HCT116 (cell line): ENCODE data around the gene CREBBP. TPM values are rescaled to one million over a fixed set of nuclear protein-coding genes. Genes with fewer than 3 reads are reported as not detected.

Experiments used
- ATAC-seq: fragments of 200-7000 bp; cut with Tn5 transposase; 2 replicates; pipeline ENCODE4 v1.9.1; 2020; ENCODE audit warnings: mild to moderate bottlenecking, moderate library complexity
- BruUV-seq: library from RNA; stranded (reverse); fragments of 400-500 nt; replicated peaks from 2 replicates; lab custom pipeline; 2021; lab: Mats Ljungman, UMichigan
- CTCF ChIA-PET: fragments of 300-600 bp; sonication (Branson Sonifier 250); formaldehyde crosslinking; loops from one replicate; lab custom pipeline; 2021; ENCODE audit warnings: antibody characterized with exemption; lab: Charles Lee
- POLR2A ChIA-PET: fragments of 300-600, 350-600 bp; sonication (Branson Sonifier 250); formaldehyde crosslinking; loops from one replicate; lab custom pipeline; 2021; ENCODE audit warnings: antibody characterized with exemption; lab: Charles Lee
- RAD21 ChIA-PET, 2 experiments: fragments of 300-600 bp; sonication (Branson Sonifier 250); formaldehyde crosslinking; loops; one replicate each; lab custom pipeline; 2023; ENCODE audit warnings: low total read pairs in 2 of 2; ENCODE audit not compliant: uncharacterized antibody in 2 of 2, unreplicated experiment in 2 of 2, low non-redundant PET in 1 of 2; lab: Charles Lee
- DNase-seq: peaks from one replicate; pipeline ENCODE4 v3.0.0-alpha.2; 2010; ENCODE audit warnings: low read depth, low spot score
- H2AFZ ChIP-seq: fragments of 200-600 bp; shearing (Covaris generic), sonication (generic); 2 replicates; pipeline ENCODE4 v1.6.1; 2017; ENCODE audit warnings: low read depth, mixed run types, mixed read lengths, antibody characterized with exemption, low read length; ENCODE audit not compliant: poor library complexity, severe bottlenecking
- H3K27ac ChIP-seq: 2 replicates; pipeline ENCODE4 v1.5.1; 2012; ENCODE audit warnings: low read depth, low read length
- H3K27me3 ChIP-seq: fragments of 200-600 bp; sonication (generic); 2 replicates; pipeline ENCODE4 v1.6.1; 2016; ENCODE audit warnings: mixed run types, low read length, mixed read lengths; ENCODE audit not compliant: insufficient read depth
- H3K36me3 ChIP-seq, 2 experiments: fragments of 200-500 bp in 1 of 2; fragments of 200-600 bp in 1 of 2; sonication (Bioruptor generic) in 1 of 2; sonication (generic) in 1 of 2; 2 replicates each; pipeline versions ENCODE4 v1.5.1 to v1.6.1; 2014 to 2016; ENCODE audit warnings: low read length in 2 of 2, inconsistent platforms in 1 of 2, mixed read lengths in 1 of 2, mixed run types in 1 of 2; ENCODE audit not compliant: insufficient read depth in 2 of 2, control insufficient read depth in 1 of 2
- H3K4me1 ChIP-seq, 2 experiments: fragments of 200-600 bp in 1 of 2; sonication (generic) in 1 of 2; 2 replicates each; pipeline versions ENCODE4 v1.5.1 to v1.6.1; 2012 to 2017; ENCODE audit warnings: low read length in 2 of 2, inconsistent platforms in 1 of 2, mild to moderate bottlenecking in 1 of 2, mixed read lengths in 1 of 2, mixed run types in 1 of 2, moderate library complexity in 1 of 2; ENCODE audit not compliant: insufficient read depth in 2 of 2, control insufficient read depth in 1 of 2
- H3K4me2 ChIP-seq: fragments of 200-600 bp; sonication (generic); 2 replicates; pipeline ENCODE4 v1.6.1; 2017; ENCODE audit warnings: mixed run types, low read length, mixed read lengths
- H3K4me3 ChIP-seq, 2 experiments: fragments of 200-600 bp in 1 of 2; sonication (generic) in 1 of 2; replicated peaks in 1 of 2; 2 replicates each; pipeline ENCODE4 v1.5.1; 2011 to 2016; ENCODE audit warnings: low read length in 2 of 2, control low read depth in 1 of 2, low read depth in 1 of 2, mild to moderate bottlenecking in 1 of 2, mixed read lengths in 1 of 2, mixed run types in 1 of 2
- H3K79me2 ChIP-seq: fragments of 200-600 bp; sonication (generic); 2 replicates; pipeline ENCODE4 v1.6.1; 2017; ENCODE audit warnings: mild to moderate bottlenecking, mixed run types, low read length, moderate library complexity, mixed read lengths; ENCODE audit not compliant: insufficient read depth
- H3K9ac ChIP-seq: fragments of 200-600 bp; sonication (generic); 2 replicates; pipeline ENCODE4 v1.6.1; 2016; ENCODE audit warnings: low read length, mixed read lengths
- H3K9me2 ChIP-seq: fragments of 200-600 bp; sonication (generic), shearing (Covaris generic); 2 replicates; pipeline ENCODE4 v1.6.1; 2017; ENCODE audit warnings: mixed run types, mild to moderate bottlenecking, moderate library complexity; ENCODE audit not compliant: insufficient read depth
- H3K9me3 ChIP-seq, 2 experiments: fragments of 200-500 bp in 1 of 2; fragments of 200-600 bp in 1 of 2; sonication (Bioruptor generic) in 1 of 2; sonication (generic) in 1 of 2; 2 replicates each; pipeline ENCODE4 v1.6.1; 2014 to 2017; ENCODE audit warnings: low read length in 2 of 2, mixed read lengths in 2 of 2, inconsistent platforms in 1 of 2, low read depth in 1 of 2, mild to moderate bottlenecking in 1 of 2, mixed run types in 1 of 2, moderate library complexity in 1 of 2; ENCODE audit not compliant: control insufficient read depth in 1 of 2, insufficient read depth in 1 of 2
- H4K20me1 ChIP-seq: fragments of 200-600 bp; sonication (generic), shearing (Covaris generic); 2 replicates; pipeline ENCODE4 v1.6.1; 2017; ENCODE audit warnings: mixed run types, mild to moderate bottlenecking, moderate library complexity; ENCODE audit not compliant: insufficient read depth
- CBX3 ChIP-seq: IDR thresholded peaks from 2 replicates; pipeline ENCODE4 v1.6.1; 2012; ENCODE audit warnings: low read depth
- CEBPB ChIP-seq: IDR thresholded peaks from 2 replicates; pipeline ENCODE4 v1.6.1; 2012; ENCODE audit warnings: low read depth
- ELF1 ChIP-seq: IDR thresholded peaks from 2 replicates; pipeline ENCODE4 v1.6.1; 2012; ENCODE audit warnings: low read depth, borderline replicate concordance
- EZH2 ChIP-seq: fragments of 200-600 bp; sonication (generic); IDR thresholded peaks from 2 replicates; pipeline ENCODE4 v1.6.1; 2017; ENCODE audit warnings: antibody characterized with exemption, mixed run types
- EZH2phosphoT487 ChIP-seq: fragments of 200-600 bp; IDR thresholded peaks from 2 replicates; pipeline ENCODE4 v1.6.1; 2018; ENCODE audit warnings: antibody characterized with exemption, borderline replicate concordance
- JUND ChIP-seq: IDR thresholded peaks from 2 replicates; pipeline ENCODE4 v1.6.1; 2012
- POLR2A ChIP-seq: IDR thresholded peaks from 2 replicates; pipeline ENCODE4 v1.7.0; 2011; ENCODE audit warnings: borderline replicate concordance; ENCODE audit not compliant: insufficient read depth, insufficient read length; ENCODE audit errors: extremely low read depth
- RAD21 ChIP-seq: IDR thresholded peaks from 2 replicates; pipeline ENCODE4 v1.6.1; 2012; ENCODE audit warnings: low read depth, mild to moderate bottlenecking
- SIN3A ChIP-seq: IDR thresholded peaks from 2 replicates; pipeline ENCODE4 v1.6.1; 2012; ENCODE audit warnings: low read depth
- SP1 ChIP-seq: IDR thresholded peaks from 2 replicates; pipeline ENCODE4 v1.6.1; 2012; ENCODE audit warnings: low read depth
- SRF ChIP-seq: IDR thresholded peaks from 2 replicates; pipeline ENCODE4 v1.6.1; 2012; ENCODE audit warnings: low read depth
- TCF7L2 ChIP-seq: IDR thresholded peaks from 2 replicates; pipeline ENCODE4 v1.7.0; 2011; ENCODE audit warnings: borderline replicate concordance, inconsistent platforms; ENCODE audit not compliant: insufficient read depth, insufficient read length; ENCODE audit errors: extremely low read depth
- YY1 ChIP-seq: IDR thresholded peaks from 2 replicates; pipeline ENCODE4 v1.6.1; 2011; ENCODE audit warnings: low read length, low read depth, moderate library complexity, mild to moderate bottlenecking; ENCODE audit not compliant: insufficient replicate concordance; ENCODE audit errors: extremely low read depth
- ZFX ChIP-seq: fragments of 450-650 bp; IDR thresholded peaks from 2 replicates; pipeline ENCODE4 v1.6.1; 2017
- ZNF274 ChIP-seq: fragments of 200-500 bp; sonication (Bioruptor generic); IDR thresholded peaks from 2 replicates; pipeline ENCODE4 v1.6.1; 2014; ENCODE audit warnings: mild to moderate bottlenecking, low read depth, low read length, inconsistent platforms
- intact Hi-C: fragments of 100-400 bp; cut with micrococcal nuclease; formaldehyde crosslinking; loops from 2 replicates; pipeline ENCODE4 v1.10.0; 2022
- total RNA-seq: library from RNA; stranded (reverse); gene quantifications from one replicate; pipeline ENCODE4 v1.2.1, GENCODE V29; 2021; ENCODE audit not compliant: unreplicated experiment
- TF ChIP-seq, protein P1 (sequence below), 3 experiments: fragments of 200-600 bp in 1 of 3; sonication (generic) in 1 of 3; IDR thresholded peaks in 2 of 3; conservative IDR thresholded peaks in 1 of 3; 2 replicates each; pipeline ENCODE4 v1.5.1; 2012 to 2017; ENCODE audit warnings: low read depth in 2 of 3, low read length in 2 of 3, antibody characterized with exemption in 1 of 3, borderline replicate concordance in 1 of 3, control low read depth in 1 of 3, mild to moderate bottlenecking in 1 of 3, mixed read lengths in 1 of 3, mixed run types in 1 of 3, moderate library complexity in 1 of 3; ENCODE audit not compliant: insufficient read depth in 1 of 3
- TF ChIP-seq, protein P2 (sequence below): IDR thresholded peaks from 2 replicates; pipeline ENCODE4 v1.6.1; 2012

Gene CREBBP
- total RNA-seq, 1 experiment from 2014 or later = 42.7 TPM

DNA sequence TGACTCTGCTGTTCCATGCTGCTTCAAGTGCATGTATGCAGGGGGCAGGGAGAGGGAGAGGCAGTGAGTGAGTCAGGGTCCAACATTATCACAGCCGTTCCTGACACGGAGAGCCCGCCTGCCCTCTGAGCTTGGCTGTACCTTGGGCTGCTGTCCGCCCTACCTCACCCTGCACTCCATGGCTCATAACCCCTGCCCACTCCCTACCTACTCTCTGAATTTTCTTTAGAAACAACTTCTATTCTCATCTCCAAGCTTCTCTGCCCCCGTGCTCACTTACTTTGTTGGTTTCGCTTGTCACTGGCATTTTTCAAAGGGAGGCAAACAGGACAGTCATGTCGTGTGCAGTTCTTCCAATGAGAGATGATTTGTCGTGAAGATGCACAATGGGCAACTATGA lies 88.8 kb downstream of the CREBBP start:
- Histone ChIP-seq H3K4me3 (no peak overlapping the region), H3K9me3 (no peaks in the 10 kb centered on the region), H3K27ac (no peak overlapping the region), H3K4me2 (no peak overlapping the region), H3K79me2 (peaks cover 46% of the 10 kb centered on the region), H3K36me3 (peaks cover 8 to 9% of the 10 kb centered on the region in 2 experiments; a peak in 3 of 4 replicates), H3K27me3 (no peaks in the 10 kb centered on the region), H4K20me1 (no peaks in the 10 kb centered on the region), H3K4me1 (no peaks in the 10 kb centered on the region), H2AFZ (no peak overlapping the region), H3K9me2 (no peaks in the 10 kb centered on the region), H3K9ac (no peak overlapping the region)
- intact Hi-C loops = no loop called here
- DNase-seq (no peak), ATAC-seq (no peak)
- ChIA-PET CTCF (no interaction called here), POLR2A (interaction anchor here (0.6 kb wide), 1 partner anchor 58 kb away, joined by 3 read pairs; no protein-coding TSS in a partner anchor), RAD21 (no interaction called here)
- TF ChIP-seq ELF1 (no peak), EZH2phosphoT487 (no peak), CEBPB (no peak), ZNF274 (no peak), SIN3A (no peak), TCF7L2 (no peak), SRF (no peak), EZH2 (no peak), SP1 (no peak), RAD21 (no peak), ZFX (no peak), CBX3 (no peak), YY1 (no peak), JUND (no peak), POLR2A (no peak)
- TF ChIP-seq, protein P1, sequence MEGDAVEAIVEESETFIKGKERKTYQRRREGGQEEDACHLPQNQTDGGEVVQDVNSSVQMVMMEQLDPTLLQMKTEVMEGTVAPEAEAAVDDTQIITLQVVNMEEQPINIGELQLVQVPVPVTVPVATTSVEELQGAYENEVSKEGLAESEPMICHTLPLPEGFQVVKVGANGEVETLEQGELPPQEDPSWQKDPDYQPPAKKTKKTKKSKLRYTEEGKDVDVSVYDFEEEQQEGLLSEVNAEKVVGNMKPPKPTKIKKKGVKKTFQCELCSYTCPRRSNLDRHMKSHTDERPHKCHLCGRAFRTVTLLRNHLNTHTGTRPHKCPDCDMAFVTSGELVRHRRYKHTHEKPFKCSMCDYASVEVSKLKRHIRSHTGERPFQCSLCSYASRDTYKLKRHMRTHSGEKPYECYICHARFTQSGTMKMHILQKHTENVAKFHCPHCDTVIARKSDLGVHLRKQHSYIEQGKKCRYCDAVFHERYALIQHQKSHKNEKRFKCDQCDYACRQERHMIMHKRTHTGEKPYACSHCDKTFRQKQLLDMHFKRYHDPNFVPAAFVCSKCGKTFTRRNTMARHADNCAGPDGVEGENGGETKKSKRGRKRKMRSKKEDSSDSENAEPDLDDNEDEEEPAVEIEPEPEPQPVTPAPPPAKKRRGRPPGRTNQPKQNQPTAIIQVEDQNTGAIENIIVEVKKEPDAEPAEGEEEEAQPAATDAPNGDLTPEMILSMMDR (IDR thresholded peaks at IDR 0.05 in 2 of 3, conservative IDR thresholded peaks at IDR 0.05 in 1 of 3; ENCODE audit: borderline replicate concordance in 1 of 3, insufficient read depth in 1 of 3, low read depth in 2 of 3, low read length in 2 of 3) = no peak
- TF ChIP-seq, protein P2, sequence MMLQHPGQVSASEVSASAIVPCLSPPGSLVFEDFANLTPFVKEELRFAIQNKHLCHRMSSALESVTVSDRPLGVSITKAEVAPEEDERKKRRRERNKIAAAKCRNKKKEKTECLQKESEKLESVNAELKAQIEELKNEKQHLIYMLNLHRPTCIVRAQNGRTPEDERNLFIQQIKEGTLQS = no peak
- BruUV-seq = no TSS peak
